SJSA1 (cell line): ENCODE data around the gene PIP5K1C. TPM values are rescaled to one million over a fixed set of nuclear protein-coding genes. Genes with fewer than 3 reads are reported as not detected.
"Not testable (repeated sequence)": the region's sequence is repeated elsewhere in the genome, so short reads cannot be mapped to it uniquely, and the experiment has no call there.

Experiments
- DNase-seq, 2 experiments: peaks; one replicate each; pipeline ENCODE4 v3.0.0-alpha.2; 2015 to 2020; ENCODE audit warnings: low spot score in 2 of 2, low read depth in 1 of 2
- H3K27ac ChIP-seq: fragments of 250-450 bp; sonication (Bioruptor Pico); 2 replicates; pipeline ENCODE4 v1.5.1; 2020; ENCODE audit warnings: mild to moderate bottlenecking, moderate library complexity
- H3K27me3 ChIP-seq: fragments of 250-450 bp; sonication (Bioruptor Pico); replicated peaks from 2 replicates; pipeline ENCODE4 v1.5.1; 2020; ENCODE audit warnings: mild to moderate bottlenecking, moderate library complexity
- H3K36me3 ChIP-seq: fragments of 250-450 bp; sonication (Bioruptor Pico); 2 replicates; pipeline ENCODE4 v1.5.1; 2020; ENCODE audit warnings: mild to moderate bottlenecking
- H3K4me1 ChIP-seq: fragments of 250-450 bp; sonication (Bioruptor Pico); replicated peaks from 2 replicates; pipeline ENCODE4 v1.6.1; 2021; ENCODE audit warnings: mild to moderate bottlenecking
- H3K4me3 ChIP-seq: fragments of 250-450 bp; sonication (Bioruptor Pico); 2 replicates; pipeline ENCODE4 v1.5.1; 2020; ENCODE audit warnings: mild to moderate bottlenecking
- H3K9me3 ChIP-seq: fragments of 250-450 bp; sonication (Bioruptor Pico); replicated peaks from 2 replicates; pipeline ENCODE4 v1.5.1; 2020; ENCODE audit warnings: mild to moderate bottlenecking
- total RNA-seq: library from RNA; depleted of rRNA; stranded (reverse); fragments of >200 nt; shearing (Covaris generic); gene quantifications from 2 replicates; pipeline ENCODE4 v1.2.3, GENCODE V29; 2014

The PIP5K1C gene
- total RNA-seq, 1 experiment from 2014 or later: 15.9 TPM

- Histone ChIP-seq H3K36me3 (peaks cover 10% of the 10 kb centered on the region), H3K4me3 (0 out of 2 replicates have a peak overlapping the region, but pooled peaks have one; percentile 3), H3K9me3 (no peaks in the 10 kb centered on the region), H3K4me1 (peaks cover 20% of the 10 kb centered on the region), H3K27me3 (no peaks in the 10 kb centered on the region), H3K27ac (peak overlapping the region; percentile 87)
- peak; percentile 85 to 92 for DNase-seq
Measured at GRCh38 chr19:3669947-3670795, 30.1 kb downstream of the PIP5K1C start.

GRCh38 chr19:3669082-3669946 lies 31.0 kb downstream of the PIP5K1C start:
- H3K9me3 ChIP-seq: no peaks in the 10 kb centered on the region
- peaks cover 20% of the 10 kb centered on the region for H3K4me1 ChIP-seq
- H3K4me3 ChIP-seq: no peak overlapping the region
- peaks cover 19% of the 10 kb centered on the region for H3K36me3 ChIP-seq
- no peak overlapping the region for H3K27ac ChIP-seq
- H3K27me3 ChIP-seq: no peaks in the 10 kb centered on the region
- no peak for DNase-seq

- no peak for DNase-seq
Measured at GRCh38 chr19:3668331-3669081, 31.8 kb downstream of the PIP5K1C start.

GRCh38 chr19:3667766-3668165 lies 32.5 kb downstream of the PIP5K1C start:
- Histone ChIP-seq H3K27me3 (no peaks in the 10 kb centered on the region), H3K4me3 (no peak overlapping the region), H3K4me1 (peaks cover 20% of the 10 kb centered on the region), H3K9me3 (no peaks in the 10 kb centered on the region), H3K36me3 (peaks cover 32% of the 10 kb centered on the region), H3K27ac (no peak overlapping the region)
- DNase-seq: no peak

More at GRCh38 chr19:3668331-3669081, 31.8 kb downstream of the PIP5K1C start:
- Histone ChIP-seq H3K4me3 (no peak overlapping the region), H3K4me1 (peaks cover 20% of the 10 kb centered on the region), H3K36me3 (peaks cover 25% of the 10 kb centered on the region), H3K9me3 (no peaks in the 10 kb centered on the region), H3K27me3 (no peaks in the 10 kb centered on the region), H3K27ac (no peak overlapping the region)

GRCh38 chr19:3667037-3667638 lies 33.1 kb downstream of the PIP5K1C start:
- DNase-seq: no peak
- Histone ChIP-seq H3K4me1 (peaks cover 20% of the 10 kb centered on the region), H3K27ac (no peak overlapping the region), H3K4me3 (no peak overlapping the region), H3K9me3 (no peaks in the 10 kb centered on the region), H3K27me3 (no peaks in the 10 kb centered on the region), H3K36me3 (peaks cover 34% of the 10 kb centered on the region)

GRCh38 chr19:3666545-3666856 lies 33.8 kb downstream of the PIP5K1C start:
- not testable (repeated sequence) for H3K27me3 ChIP-seq, H3K9me3 ChIP-seq, H3K27ac ChIP-seq, H3K4me3 ChIP-seq, DNase-seq
- Histone ChIP-seq H3K4me1 (peaks cover 16% of the 10 kb centered on the region), H3K36me3 (peaks cover 39% of the 10 kb centered on the region)

GRCh38 chr19:3665681-3666544 lies 34.4 kb downstream of the PIP5K1C start:
- no peak overlapping the region for H3K27ac ChIP-seq
- DNase-seq: peak; percentile 52 to 68
- no peaks in the 10 kb centered on the region for H3K9me3 ChIP-seq

GRCh38 chr19:3664879-3665642 lies 35.2 kb downstream of the PIP5K1C start:
- Histone ChIP-seq H3K4me3 (no peak overlapping the region), H3K36me3 (peaks cover 52% of the 10 kb centered on the region), H3K27ac (no peak overlapping the region), H3K4me1 (peaks cover 2% of the 10 kb centered on the region), H3K9me3 (no peaks in the 10 kb centered on the region), H3K27me3 (no peaks in the 10 kb centered on the region)
- DNase-seq: no peak

More at GRCh38 chr19:3665681-3666544, 34.4 kb downstream of the PIP5K1C start:
- Histone ChIP-seq H3K36me3 (peaks cover 43% of the 10 kb centered on the region), H3K4me3 (no peak overlapping the region), H3K4me1 (peaks cover 10% of the 10 kb centered on the region), H3K27me3 (no peaks in the 10 kb centered on the region)

- Histone ChIP-seq H3K4me3 (no peak overlapping the region), H3K27ac (no peak overlapping the region), H3K27me3 (no peaks in the 10 kb centered on the region), H3K9me3 (no peaks in the 10 kb centered on the region), H3K36me3 (peaks cover 55% of the 10 kb centered on the region), H3K4me1 (no peaks in the 10 kb centered on the region)
- DNase-seq: no peak
Measured at GRCh38 chr19:3663838-3664237, 36.4 kb downstream of the PIP5K1C start.

GRCh38 chr19:3661284-3662238 lies 38.7 kb downstream of the PIP5K1C start:
- H3K27ac ChIP-seq: no peak overlapping the region
- no peaks in the 10 kb centered on the region for H3K27me3 ChIP-seq
- DNase-seq: no peak
- H3K4me1 ChIP-seq: no peaks in the 10 kb centered on the region
- H3K9me3 ChIP-seq: no peaks in the 10 kb centered on the region
- peaks cover 71% of the 10 kb centered on the region for H3K36me3 ChIP-seq
- no peak overlapping the region for H3K4me3 ChIP-seq

- no peak overlapping the region for H3K27ac ChIP-seq
- H3K27me3 ChIP-seq: no peaks in the 10 kb centered on the region
- H3K9me3 ChIP-seq: no peaks in the 10 kb centered on the region
- H3K4me3 ChIP-seq: no peak overlapping the region
- peaks cover 7% of the 10 kb centered on the region for H3K4me1 ChIP-seq
- no peak for DNase-seq
- peaks cover 71% of the 10 kb centered on the region for H3K36me3 ChIP-seq
Measured at GRCh38 chr19:3660493-3661219, 39.6 kb downstream of the PIP5K1C start.
